GM10847 (cell line): ENCODE results near the gene ZC3H8.

Experiments
- POLR2A ChIP-seq: IDR thresholded peaks from 2 replicates; pipeline ENCODE4 v1.6.1; 2011; ENCODE audit not compliant: insufficient read length; ENCODE audit errors: extremely low read depth

The ZC3H8 gene

GRCh38 chr2:112254466-112255240 is at the start of gene ZC3H8:
TSS of gene ZC3H8 (minus strand) at chr2:112255042. CDS start at chr2:112254981, 61 bp downstream.
- TF ChIP-seq POLR2A = peak; percentile 90

GRCh38 chr2:112304298-112304941 is 49.6 kb upstream of the ZC3H8 start:
- TF ChIP-seq POLR2A = no peak

DNA sequence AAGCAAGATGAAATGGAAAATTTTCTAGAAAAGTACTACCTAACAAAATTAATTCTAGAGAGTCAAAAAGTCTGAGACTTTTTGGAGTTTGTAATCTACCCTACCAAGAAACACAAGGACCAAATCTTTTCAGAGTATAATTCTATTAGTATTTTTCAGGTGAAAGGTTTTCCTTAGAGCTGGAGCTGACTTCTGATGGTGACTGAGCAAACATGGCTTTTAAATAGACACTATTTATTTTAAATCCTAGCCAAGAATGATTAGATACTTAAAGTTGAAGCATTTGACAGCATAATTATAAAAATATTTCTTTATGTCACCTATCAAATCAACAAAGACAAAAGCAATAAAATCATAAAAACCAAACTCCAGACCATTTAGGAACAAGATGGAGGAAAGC is 47.1 kb upstream of the ZC3H8 start:
- no peak for TF ChIP-seq POLR2A

- no peak for TF ChIP-seq POLR2A
These were observed 46.3 kb upstream of the ZC3H8 start for GRCh38 chr2:112301171-112301584.

GRCh38 chr2:112296407-112296806 is 41.6 kb upstream of the ZC3H8 start:
- no peak for TF ChIP-seq POLR2A

GRCh38 chr2:112295407-112296078 is 40.7 kb upstream of the ZC3H8 start:
- TF ChIP-seq POLR2A = no peak

DNA sequence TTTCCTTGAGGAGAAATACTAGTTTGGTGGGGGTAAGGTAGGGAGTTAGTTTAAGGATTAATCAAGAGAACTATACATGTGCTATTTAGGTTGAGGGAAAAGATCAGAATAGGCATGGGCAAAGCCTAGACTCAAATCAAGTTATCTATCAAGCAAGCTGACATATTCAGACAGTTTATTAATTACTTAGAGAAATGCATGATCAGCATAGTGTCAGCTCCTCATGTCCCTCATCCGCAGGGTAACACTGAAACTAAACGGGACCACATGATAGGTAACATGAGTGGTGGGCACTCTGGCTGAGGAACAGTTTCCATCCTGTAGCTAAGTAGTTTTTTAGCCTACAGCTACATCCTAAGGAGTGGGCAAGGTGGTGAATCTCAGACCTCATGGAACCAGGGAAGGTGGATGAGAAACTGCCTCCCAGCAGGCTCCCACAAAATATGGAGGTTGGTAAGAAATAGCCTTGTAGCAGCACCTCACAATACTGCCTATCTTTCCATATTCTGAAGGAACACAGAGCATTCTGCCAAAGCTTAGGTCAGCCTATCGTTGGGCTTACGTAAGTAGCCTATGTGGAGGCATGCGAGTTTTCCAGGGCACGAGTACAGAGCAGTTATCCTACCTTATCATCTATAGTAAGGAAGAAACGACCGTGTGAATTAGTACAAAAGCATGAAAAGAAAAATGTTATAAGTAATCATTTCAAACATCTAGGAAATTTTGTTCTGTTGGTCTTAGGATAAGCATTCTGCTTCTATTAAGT is 39.0 kb upstream of the ZC3H8 start:
- no peak for TF ChIP-seq POLR2A

- no peak for TF ChIP-seq POLR2A
These were observed 35.8 kb upstream of the ZC3H8 start for GRCh38 chr2:112290648-112291047.

DNA sequence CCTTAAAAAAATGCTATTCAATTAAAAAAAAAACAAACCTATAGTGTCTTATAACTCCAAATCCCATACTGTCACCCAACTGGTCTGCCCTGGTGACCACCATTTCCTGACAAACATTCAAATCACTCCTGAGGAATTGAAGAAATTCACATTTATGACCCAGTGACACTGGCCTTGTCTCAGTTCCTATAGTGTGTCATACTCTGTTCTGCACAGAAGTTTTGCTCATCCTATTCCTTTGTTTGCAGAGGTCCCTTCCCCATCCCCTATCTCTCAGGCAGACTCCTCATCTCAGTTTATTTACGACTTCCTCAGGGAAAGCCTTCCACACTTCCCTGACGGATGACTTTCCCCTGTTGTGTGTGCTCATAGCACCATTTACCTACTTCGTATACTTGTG is 35.2 kb upstream of the ZC3H8 start:
- TF ChIP-seq POLR2A = no peak

GRCh38 chr2:112277596-112278220 is 22.9 kb upstream of the ZC3H8 start:
- no peak for TF ChIP-seq POLR2A

- TF ChIP-seq POLR2A = no peak
These were observed 22.1 kb upstream of the ZC3H8 start for GRCh38 chr2:112276954-112277353.

- TF ChIP-seq POLR2A = no peak
These were observed 21.3 kb upstream of the ZC3H8 start for GRCh38 chr2:112275887-112276773.

DNA sequence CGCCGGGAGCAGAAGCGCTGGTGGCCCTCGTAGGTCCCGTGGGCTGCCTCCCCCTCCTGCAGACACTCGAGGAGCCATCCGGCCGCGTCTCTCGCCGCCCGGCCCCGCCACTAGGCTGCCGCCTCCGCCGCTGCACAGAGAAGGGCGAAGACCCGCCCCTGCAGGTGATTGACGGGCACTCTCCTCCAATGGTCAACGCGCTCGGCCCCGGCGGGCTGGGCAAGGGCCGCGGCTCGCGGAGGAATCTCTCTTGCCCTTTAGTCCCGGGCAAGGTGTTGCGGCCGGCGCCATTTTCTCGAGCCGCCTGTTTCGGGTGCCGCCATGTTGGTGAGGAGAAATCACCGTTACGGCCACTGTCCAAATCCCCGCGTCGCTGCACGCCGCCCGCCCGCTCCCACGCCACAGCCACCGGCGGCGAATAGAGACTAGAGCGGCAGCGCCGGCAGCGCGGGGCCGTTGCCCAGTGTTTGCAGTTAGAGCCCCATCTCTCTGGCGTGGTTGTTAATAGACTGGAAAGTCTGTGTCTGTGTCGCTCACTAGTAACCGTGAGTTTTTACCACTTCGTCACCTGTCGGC is 20.6 kb upstream of the ZC3H8 start, which contains the start of gene ZC3H6:
TSS of gene ZC3H6 (plus strand) at position 287 of the 576 bp plus-strand sequence. CDS start 398 bp downstream, outside the sequence.
- TF ChIP-seq POLR2A = peak; percentile 95

- no peak for TF ChIP-seq POLR2A
These were observed 18.5 kb upstream of the ZC3H8 start for GRCh38 chr2:112273349-112273748.

GRCh38 chr2:112272669-112273068 is 17.8 kb upstream of the ZC3H8 start:
- no peak for TF ChIP-seq POLR2A
